Measurements from ENCODE around the gene PBX4. TPM values are rescaled to one million over a fixed set of nuclear protein-coding genes. Genes with fewer than 3 reads are reported as not detected.

Gene PBX4
- total RNA-seq, 1 donor from 2014 or later = 21.8 TPM

- Mint-ChIP-seq H3K27ac (peak overlapping the region; percentile 90), H3K36me3 (ENCODE audit: low read depth) (peaks cover 41% of the 10 kb centered on the region), H3K9me3 (no peaks in the 10 kb centered on the region), H3K27me3 (no peaks in the 10 kb centered on the region), H3K4me3 (peak overlapping the region; percentile 87), H3K4me1 (peaks cover 37% of the 10 kb centered on the region)
- no peak for ATAC-seq (ENCODE audit: low read depth)
- intact Hi-C loops (cut with micrococcal nuclease) = loop anchor here (2.0 to 10.0 kb wide), 4 partner anchors 66 to 598 kb away; partner anchors contain the start of genes SLC25A42 and ZNF486
- ChIA-PET POLR2A (interaction anchor here (0.9 to 4.0 kb wide), 14 partner anchors 9 to 377 kb away, joined by 3 to 42 read pairs (median 5); partner anchors contain the start of genes GMIP, LPAR2, ZNF14 and ZNF253), CTCF (interaction anchor here (0.7 to 1.6 kb wide), 3 partner anchors 18 to 159 kb away, joined by 3 to 7 read pairs (median 4); partner anchors contain the start of genes GMIP and ZNF506)
- no peak for DNase-seq
- no peak for TF ChIP-seq CTCF (IDR thresholded peaks at IDR 0.05)
Measured at GRCh38 chr19:19662344-19662743, 43.9 kb upstream of the PBX4 start.

GRCh38 chr19:19661675-19662251, 43.3 kb upstream of the PBX4 start:
- peak overlapping the region; percentile 90 for H3K27ac Mint-ChIP-seq
- DNase-seq = no peak
- no peak for TF ChIP-seq CTCF (IDR thresholded peaks at IDR 0.05)
- CTCF ChIA-PET = interaction anchor here (0.7 to 1.6 kb wide), 3 partner anchors 18 to 160 kb away, joined by 3 to 7 read pairs (median 4); partner anchors contain the start of genes GMIP and ZNF506
- peaks cover 46% of the 10 kb centered on the region for H3K36me3 Mint-ChIP-seq (ENCODE audit: low read depth)
- no peaks in the 10 kb centered on the region for H3K27me3 Mint-ChIP-seq
- H3K4me1 Mint-ChIP-seq = peaks cover 34% of the 10 kb centered on the region
- no peaks in the 10 kb centered on the region for H3K9me3 Mint-ChIP-seq
- peak overlapping the region; percentile 87 for H3K4me3 Mint-ChIP-seq
- intact Hi-C loops (cut with micrococcal nuclease) = loop anchor here (2.0 to 10.0 kb wide), 4 partner anchors 65 to 597 kb away; partner anchors contain the start of genes SLC25A42 and ZNF486
- ATAC-seq (ENCODE audit: low read depth) = peak; percentile 34
- POLR2A ChIA-PET = interaction anchor here (0.5 to 4.0 kb wide), 15 partner anchors 9 to 1880 kb away, joined by 3 to 42 read pairs (median 5); partner anchors contain the start of genes GMIP, LPAR2, ZNF14 and ZNF253

GRCh38 chr19:19661141-19661674, 42.7 kb upstream of the PBX4 start:
- no peak for ATAC-seq (ENCODE audit: low read depth)
- H3K36me3 Mint-ChIP-seq (ENCODE audit: low read depth) = peaks cover 52% of the 10 kb centered on the region
- H3K9me3 Mint-ChIP-seq = no peaks in the 10 kb centered on the region
- H3K4me1 Mint-ChIP-seq = peaks cover 31% of the 10 kb centered on the region
- ChIA-PET CTCF (interaction anchor here (1.5 kb wide), 1 partner anchor 129 kb away, joined by 7 read pairs; no protein-coding TSS in a partner anchor), POLR2A (interaction anchor here (0.5 to 4.0 kb wide), 10 partner anchors 33 to 576 kb away, joined by 3 to 42 read pairs (median 5); partner anchors contain the start of genes LPAR2, ZNF14, ZNF253 and ZNF506)
- peak overlapping the region; percentile 87 for H3K4me3 Mint-ChIP-seq
- H3K27me3 Mint-ChIP-seq = no peaks in the 10 kb centered on the region
- peak overlapping the region; percentile 90 for H3K27ac Mint-ChIP-seq
- intact Hi-C loops (cut with micrococcal nuclease) = loop anchor here (10.0 kb wide), 1 partner anchor 596 kb away; the partner anchor contains the start of gene SLC25A42
- TF ChIP-seq CTCF (IDR thresholded peaks at IDR 0.05) = no peak
- no peak for DNase-seq

GRCh38 chr19:19659646-19660245, 41.3 kb upstream of the PBX4 start:
- peaks cover 31% of the 10 kb centered on the region for H3K4me1 Mint-ChIP-seq
- H3K27me3 Mint-ChIP-seq = no peaks in the 10 kb centered on the region
- intact Hi-C loops (cut with micrococcal nuclease) = loop anchor here (10.0 kb wide), 1 partner anchor 595 kb away; the partner anchor contains the start of gene SLC25A42
- H3K36me3 Mint-ChIP-seq (ENCODE audit: low read depth) = peaks cover 66% of the 10 kb centered on the region
- ChIA-PET CTCF (interaction anchor here (1.5 kb wide), 1 partner anchor 16 kb away, joined by 4 read pairs; the partner anchor contains the start of gene GMIP), POLR2A (interaction anchor here (0.6 to 1.3 kb wide), 2 partner anchors 9 to 70 kb away, joined by 3 to 5 read pairs; partner anchors contain the start of gene ZNF101)
- TF ChIP-seq CTCF (IDR thresholded peaks at IDR 0.05) = no peak
- no peaks in the 10 kb centered on the region for H3K9me3 Mint-ChIP-seq
- ATAC-seq (ENCODE audit: low read depth) (no peak), DNase-seq (no peak)
- peak overlapping the region; percentile 63 for H3K27ac Mint-ChIP-seq
- H3K4me3 Mint-ChIP-seq = no peak overlapping the region
